Trophoblast cell (in vitro differentiated cells and primary cell): Measurements from ENCODE around the gene EXOC7.

Source experiments
- DNase-seq, 2 donors: peaks; one replicate each; pipeline ENCODE4 v3.0.0-alpha.2; 2016
- H2AFZ ChIP-seq: 2 replicates; pipeline ENCODE4 v1.6.1; 2013; ENCODE audit warnings: low read length, moderate library complexity, mild to moderate bottlenecking; ENCODE audit not compliant: insufficient read depth, poor library complexity
- H2AK5ac ChIP-seq: 2 replicates; pipeline ENCODE4 v1.6.1; 2013; ENCODE audit warnings: mild to moderate bottlenecking, low read length
- H2BK120ac ChIP-seq: 2 replicates; pipeline ENCODE4 v1.6.1; 2013; ENCODE audit warnings: low read length, mild to moderate bottlenecking, moderate library complexity; ENCODE audit not compliant: insufficient read depth, poor library complexity
- H2BK12ac ChIP-seq: 2 replicates; pipeline ENCODE4 v1.6.1; 2013; ENCODE audit warnings: mild to moderate bottlenecking, low read length, moderate library complexity
- H2BK5ac ChIP-seq: 2 replicates; pipeline ENCODE4 v1.6.1; 2013; ENCODE audit warnings: low read length, low read depth, moderate library complexity, mild to moderate bottlenecking; ENCODE audit not compliant: poor library complexity
- H3K14ac ChIP-seq: 2 replicates; pipeline ENCODE4 v1.6.1; 2013; ENCODE audit warnings: mild to moderate bottlenecking, low read length
- H3K18ac ChIP-seq: 2 replicates; pipeline ENCODE4 v1.6.1; 2013; ENCODE audit warnings: mild to moderate bottlenecking, low read length
- H3K23ac ChIP-seq: 2 replicates; pipeline ENCODE4 v1.6.1; 2013; ENCODE audit warnings: low read length
- H3K27ac ChIP-seq: 2 replicates; pipeline ENCODE4 v1.5.1; 2013; ENCODE audit warnings: low read depth, mild to moderate bottlenecking, inconsistent platforms, low read length, moderate library complexity
- H3K27me3 ChIP-seq: 2 replicates; pipeline ENCODE4 v1.6.1; 2013; ENCODE audit warnings: inconsistent platforms, mild to moderate bottlenecking, low read length, moderate library complexity; ENCODE audit not compliant: insufficient read depth
- H3K36me3 ChIP-seq, 2 experiments: 1 replicate in 1 of 2; 2 replicates in 1 of 2; pipeline ENCODE4 v1.6.1; 2013; ENCODE audit warnings: low read length in 2 of 2, mild to moderate bottlenecking in 2 of 2, moderate library complexity in 1 of 2; ENCODE audit not compliant: insufficient read depth in 2 of 2, control insufficient read depth in 1 of 2
- H3K4ac ChIP-seq: 2 replicates; pipeline ENCODE4 v1.6.1; 2013; ENCODE audit warnings: low read depth, mild to moderate bottlenecking, low read length, moderate library complexity
- H3K4me1 ChIP-seq, 2 experiments: 1 replicate in 1 of 2; 2 replicates in 1 of 2; pipeline ENCODE4 v1.6.1; 2013; ENCODE audit warnings: low read length in 2 of 2, mild to moderate bottlenecking in 2 of 2, moderate library complexity in 1 of 2; ENCODE audit not compliant: insufficient read depth in 2 of 2, control insufficient read depth in 1 of 2
- H3K4me2 ChIP-seq: 2 replicates; pipeline ENCODE4 v1.6.1; 2013; ENCODE audit warnings: inconsistent platforms, mild to moderate bottlenecking, low read length, moderate library complexity
- H3K4me3 ChIP-seq: 2 replicates; pipeline ENCODE4 v1.5.1; 2013; ENCODE audit warnings: mild to moderate bottlenecking, low read depth, low read length, inconsistent platforms
- H3K79me1 ChIP-seq: one replicate; pipeline ENCODE4 v1.6.1; 2013; ENCODE audit warnings: low read length
- H3K79me2 ChIP-seq: 2 replicates; pipeline ENCODE4 v1.6.1; 2013; ENCODE audit warnings: low read length, mild to moderate bottlenecking; ENCODE audit not compliant: control insufficient read depth, insufficient read depth, poor library complexity
- H3K9ac ChIP-seq: 2 replicates; pipeline ENCODE4 v1.6.1; 2013; ENCODE audit warnings: mild to moderate bottlenecking, low read length
- H3K9me3 ChIP-seq: 2 replicates; pipeline ENCODE4 v1.6.1; 2013; ENCODE audit warnings: low read depth, mild to moderate bottlenecking, control low read depth, inconsistent platforms, low read length; ENCODE audit not compliant: insufficient read depth
- H4K12ac ChIP-seq: 2 replicates; pipeline ENCODE4 v1.6.1; 2013; ENCODE audit warnings: low read depth, mild to moderate bottlenecking, low read length, moderate library complexity
- H4K8ac ChIP-seq: 2 replicates; pipeline ENCODE4 v1.6.1; 2013; ENCODE audit warnings: low read depth, mild to moderate bottlenecking, low read length, moderate library complexity
- H4K91ac ChIP-seq: one replicate; pipeline ENCODE4 v1.6.1; 2013; ENCODE audit warnings: low read depth, mild to moderate bottlenecking, low read length, moderate library complexity
- WGBS: extraction: QIAGEN DNeasy Blood & Tissue Kit; methylation state at CpG from one replicate; pipeline ENCODE4 v1.1.7; 2013; ENCODE audit warnings: missing lambda C conversion rate; ENCODE audit not compliant: insufficient read length, insufficient coverage; ENCODE audit errors: extremely low coverage; 5-methylcytosine and 5-hydroxymethylcytosine counted together

EXOC7 gene

DNA sequence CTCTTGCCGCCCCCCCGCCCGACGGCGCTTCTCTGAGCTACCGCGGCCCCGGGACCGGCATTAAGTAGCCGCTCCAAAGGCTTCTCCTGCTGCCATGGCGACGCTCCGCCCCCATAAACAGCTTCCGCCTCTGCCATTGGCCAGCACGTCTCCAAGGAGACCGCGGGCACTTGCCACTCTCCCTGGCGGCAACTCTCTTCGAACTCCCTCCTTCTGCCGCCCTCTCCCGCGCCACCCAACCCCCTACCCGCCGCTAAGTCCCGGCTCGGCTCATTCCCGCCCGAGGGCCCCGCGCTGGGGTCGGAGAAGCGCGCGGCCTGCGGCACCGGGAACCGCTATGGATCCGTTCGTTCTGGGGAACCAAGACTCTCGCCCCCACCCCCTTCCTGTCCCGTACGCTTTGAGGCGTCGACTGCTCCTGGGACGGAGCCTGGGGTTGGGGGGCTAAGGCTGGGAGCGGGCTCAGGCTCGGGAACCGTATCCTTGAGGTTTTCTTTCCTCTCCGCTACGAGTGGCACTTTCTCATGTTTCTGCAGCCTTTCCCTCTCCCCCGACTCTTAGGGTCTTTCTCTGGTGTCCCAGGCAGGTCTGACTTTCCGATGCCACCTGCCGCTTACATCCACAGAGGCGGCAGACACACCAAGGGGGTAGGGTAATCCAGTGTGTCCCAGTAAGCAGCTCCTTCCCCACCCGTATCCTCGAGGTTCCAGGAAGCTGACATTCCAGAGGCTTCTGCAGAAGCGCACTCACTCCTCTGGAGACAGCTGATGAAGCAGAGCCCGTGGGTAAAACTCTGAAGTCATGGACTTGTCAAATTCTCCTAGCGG, 37.8 kb upstream of the EXOC7 start, which contains the start of gene FOXJ1:
FOXJ1 (minus strand) TSS at position 34 of the 827 bp plus-strand sequence. CDS start 850 bp downstream, outside the sequence.
- H3K4me2 ChIP-seq: peak within 1 kb of the TSS; percentile 91
- no peaks in the 10 kb centered on the region for H3K36me3 ChIP-seq
- H3K9me3 ChIP-seq: peaks cover 11% of the 10 kb centered on the region
- H3K79me2 ChIP-seq: no peaks in the 10 kb centered on the region
- WGBS: no CpG with 5 or more reads among the region's 59 CpGs
- H3K4me1 ChIP-seq: peaks cover 17 to 31% of the 10 kb centered on the region in 2 experiments
- no peak within 1 kb of the TSS for H2BK120ac ChIP-seq
- H2BK12ac ChIP-seq: no peak within 1 kb of the TSS
- no peak within 1 kb of the TSS for H3K18ac ChIP-seq
- H4K8ac ChIP-seq: no peak within 1 kb of the TSS
- no peak within 1 kb of the TSS for H3K4ac ChIP-seq
- no peak within 1 kb of the TSS for H2AK5ac ChIP-seq
- no peak within 1 kb of the TSS for H2AFZ ChIP-seq
- H4K91ac ChIP-seq: no peak within 1 kb of the TSS
- H3K14ac ChIP-seq: no peak within 1 kb of the TSS
- H3K27ac ChIP-seq: no peak within 1 kb of the TSS
- H3K79me1 ChIP-seq: no peaks in the 10 kb centered on the region
- DNase-seq: peak; percentile 86 to 92
- no peak within 1 kb of the TSS for H4K12ac ChIP-seq
- H3K4me3 ChIP-seq: peak within 1 kb of the TSS; percentile 65
- H3K27me3 ChIP-seq: peaks cover 50% of the 10 kb centered on the region
- no peak within 1 kb of the TSS for H3K23ac ChIP-seq
- H2BK5ac ChIP-seq: no peak within 1 kb of the TSS
- no peak within 1 kb of the TSS for H3K9ac ChIP-seq

- H2BK12ac ChIP-seq: no peak overlapping the region
- H4K12ac ChIP-seq: no peak overlapping the region
- no peak overlapping the region for H2BK5ac ChIP-seq
- no peak overlapping the region for H2BK120ac ChIP-seq
- no peak overlapping the region for H3K23ac ChIP-seq
- no peaks in the 10 kb centered on the region for H3K79me2 ChIP-seq
- no peak overlapping the region for H4K8ac ChIP-seq
- no peak overlapping the region for H3K14ac ChIP-seq
- H3K79me1 ChIP-seq: no peaks in the 10 kb centered on the region
- H2AK5ac ChIP-seq: no peak overlapping the region
- peak overlapping the region; percentile 91 for H3K4me2 ChIP-seq
- H3K9me3 ChIP-seq: peaks cover 11% of the 10 kb centered on the region
- no peak overlapping the region for H2AFZ ChIP-seq
- WGBS: no CpG with 5 or more reads among the region's 24 CpGs
- no peak overlapping the region for H3K9ac ChIP-seq
- no peak for DNase-seq
- no peak overlapping the region for H3K27ac ChIP-seq
- no peaks in the 10 kb centered on the region for H3K36me3 ChIP-seq
- H3K27me3 ChIP-seq: peaks cover 56% of the 10 kb centered on the region
- H3K4ac ChIP-seq: no peak overlapping the region
- no peak overlapping the region for H3K18ac ChIP-seq
- no peak overlapping the region for H4K91ac ChIP-seq
- H3K4me1 ChIP-seq: peaks cover 17 to 31% of the 10 kb centered on the region in 2 experiments
- H3K4me3 ChIP-seq: no peak overlapping the region
Observed at GRCh38 chr17:76140661-76141211, 37.1 kb upstream of the EXOC7 start.

- Histone ChIP-seq H3K4me3 (no peak overlapping the region), H3K27ac (no peak overlapping the region), H3K18ac (no peak overlapping the region), H2AFZ (no peak overlapping the region), H3K36me3 (no peaks in the 10 kb centered on the region), H4K91ac (no peak overlapping the region), H3K9ac (no peak overlapping the region), H4K8ac (no peak overlapping the region), H3K14ac (no peak overlapping the region), H2BK120ac (no peak overlapping the region), H3K27me3 (peaks cover 63% of the 10 kb centered on the region), H3K79me2 (no peaks in the 10 kb centered on the region), H2AK5ac (no peak overlapping the region), H2BK12ac (no peak overlapping the region), H3K4me2 (peak overlapping the region; percentile 9), H3K4ac (no peak overlapping the region), H3K9me3 (peaks cover 11% of the 10 kb centered on the region), H3K4me1 (peaks cover 17 to 31% of the 10 kb centered on the region in 2 experiments), H3K23ac (no peak overlapping the region), H2BK5ac (no peak overlapping the region), H4K12ac (no peak overlapping the region), H3K79me1 (no peaks in the 10 kb centered on the region)
- DNase-seq: no peak
- WGBS: no CpG with 5 or more reads among the region's 78 CpGs
Observed at GRCh38 chr17:76139801-76140660, 36.4 kb upstream of the EXOC7 start.
